NCI-H1436 (cell line): ENCODE results near the gene FBXL4.

ENCODE experiments used
- DNase-seq: peaks from one replicate; lab custom pipeline; 2025; lab: John Stamatoyannopoulos, UW

Gene FBXL4

DNA sequence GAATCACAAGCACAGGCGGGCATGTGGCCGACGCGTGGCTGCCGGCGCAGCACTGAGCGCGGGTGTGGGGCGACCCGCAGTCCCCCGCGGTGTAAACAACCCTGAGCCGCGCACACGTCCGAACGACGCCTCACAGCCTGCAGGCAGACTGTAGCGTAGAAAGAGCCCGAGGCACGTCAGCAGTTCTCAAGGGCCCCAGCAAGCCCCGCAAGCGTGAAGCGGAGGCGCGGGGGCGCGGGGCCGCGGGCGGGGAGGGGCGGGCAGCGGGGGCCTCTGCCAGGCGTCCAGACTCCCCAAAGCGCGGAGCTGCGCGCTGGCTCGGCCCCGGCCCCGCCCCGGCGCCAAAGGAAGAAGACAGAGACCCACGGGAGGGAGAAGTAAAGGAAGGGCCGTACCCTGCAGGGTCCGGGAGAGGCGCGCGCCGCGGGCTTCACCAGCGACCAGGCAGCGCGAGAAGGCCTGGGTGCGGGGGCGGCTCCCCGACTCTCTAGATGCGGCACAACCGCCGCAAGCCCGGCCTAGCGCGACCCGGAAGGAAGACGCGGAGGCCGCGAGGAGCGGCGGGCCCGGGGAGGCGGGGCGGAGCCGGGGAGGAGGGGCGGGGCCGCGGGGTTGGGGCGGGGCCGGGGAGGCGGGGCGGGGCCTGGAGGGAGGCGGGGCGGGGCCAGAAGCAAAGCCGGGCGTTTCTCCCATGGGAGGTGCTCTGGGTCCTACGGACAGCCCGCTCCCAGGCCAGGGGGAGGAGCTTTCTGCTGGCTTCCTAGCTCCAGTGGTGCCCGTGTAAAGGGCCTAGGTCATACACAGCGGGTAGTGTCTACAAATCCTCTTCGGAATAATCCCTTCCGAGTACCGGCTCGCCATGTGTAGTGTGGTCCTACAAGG, at the start of gene FBXL4:
Gene FBXL4, minus strand, starts transcription at position 536 of the 882 bp plus-strand sequence. CDS start 20,958 bp downstream, outside the sequence.
- DNase-seq: peak; percentile 69

DNA sequence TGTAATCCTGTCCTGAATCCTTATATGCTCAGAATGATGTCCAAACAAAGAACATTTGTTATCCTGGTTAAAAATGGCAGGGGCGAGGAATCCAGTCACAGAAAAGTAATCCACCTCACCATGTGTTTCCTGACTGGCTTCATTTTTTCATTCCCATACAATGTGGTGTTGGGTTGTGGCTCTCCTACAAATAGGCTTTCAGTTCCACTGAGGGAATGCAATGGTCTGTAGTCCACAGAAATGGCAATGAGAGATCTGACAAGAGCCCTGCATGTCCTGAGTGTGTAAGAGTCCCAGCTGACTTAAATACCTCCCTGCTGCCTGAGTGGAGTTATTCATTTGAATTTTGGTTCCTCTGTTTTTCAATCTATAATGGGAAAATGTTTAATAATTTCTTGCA, 47.4 kb upstream of the FBXL4 start:
- DNase-seq: no peak

DNA sequence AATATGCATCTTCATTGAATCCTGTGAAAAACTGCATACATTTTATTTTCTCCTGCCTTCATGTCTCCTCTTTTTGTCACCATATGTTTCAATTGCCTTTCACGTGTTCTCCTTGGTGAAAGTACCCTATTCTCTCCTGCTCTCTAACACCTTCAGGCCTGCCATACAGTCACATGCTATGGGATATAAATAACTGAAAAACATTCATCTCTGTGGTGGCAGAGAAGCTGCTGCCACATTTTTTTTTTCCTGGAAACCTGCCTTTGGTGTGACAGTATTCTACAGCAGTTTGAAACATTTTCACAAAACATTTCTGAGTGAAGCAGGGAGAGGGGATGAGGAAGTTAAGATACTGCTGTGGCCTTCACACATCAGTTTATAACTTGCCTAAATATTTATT, 44.8 kb upstream of the FBXL4 start:
- DNase-seq: no peak

DNA sequence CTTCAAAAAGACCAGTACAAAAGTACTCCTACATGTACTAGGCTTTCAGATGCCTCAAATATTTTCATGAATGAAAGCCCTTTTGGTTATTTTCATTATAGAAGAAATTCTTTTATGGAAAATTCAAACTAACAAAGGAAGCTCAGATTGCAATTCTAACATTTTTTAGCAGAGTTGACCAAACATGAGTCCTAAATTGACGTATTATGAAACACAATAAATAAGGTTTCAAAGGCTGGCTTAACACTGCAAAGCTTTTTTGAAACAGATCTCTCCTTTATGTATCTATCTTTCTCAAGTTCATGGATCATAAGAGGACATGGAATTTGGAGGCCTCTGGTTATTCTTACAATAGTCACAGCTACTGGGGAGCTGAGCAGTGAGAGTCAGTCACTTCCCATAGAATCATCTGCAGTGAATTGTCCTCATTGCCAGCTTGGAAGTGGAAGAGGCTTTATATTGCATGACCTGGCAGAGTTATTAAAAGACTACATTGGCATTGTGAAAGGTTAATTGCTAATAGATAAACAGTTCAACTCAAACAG, 38.4 kb upstream of the FBXL4 start:
- DNase-seq: no peak

DNA sequence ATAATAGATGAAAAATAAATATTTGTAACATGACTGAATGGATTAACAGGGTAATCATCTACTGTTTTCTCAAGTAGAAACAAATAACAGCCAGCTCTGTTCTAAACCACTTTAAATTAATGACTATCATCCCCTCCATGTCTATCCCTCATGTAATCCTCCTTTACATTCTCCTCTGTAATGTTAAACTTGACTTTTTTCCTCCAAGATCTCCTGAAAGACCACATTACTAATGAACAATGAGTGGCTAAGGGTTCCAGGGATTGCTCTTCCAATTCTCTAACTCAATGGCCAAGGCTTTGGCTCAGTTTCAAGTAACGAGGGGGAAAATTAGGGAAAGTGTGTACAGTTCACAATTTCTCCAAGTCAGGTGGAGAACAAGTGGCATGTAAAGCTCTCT, 37.6 kb upstream of the FBXL4 start:
- DNase-seq: no peak

DNA sequence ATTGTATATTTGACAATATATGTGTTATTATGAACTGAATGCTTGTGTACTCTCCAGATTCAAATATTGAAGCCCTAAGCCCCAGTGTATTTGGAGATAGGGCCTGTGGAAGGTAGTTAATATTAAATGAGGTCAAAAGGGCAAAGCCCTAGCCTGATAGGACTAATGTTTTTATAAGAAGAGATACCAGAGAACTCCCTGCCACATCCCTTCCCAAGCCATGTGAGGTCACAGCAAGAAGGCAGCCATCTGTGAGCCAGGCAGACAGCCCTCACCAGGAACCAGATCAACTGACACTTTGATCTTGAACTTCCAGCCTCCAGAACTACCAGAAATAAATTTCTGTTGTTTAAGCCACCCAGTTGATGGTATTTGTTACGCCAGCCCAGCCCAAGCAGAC, 36.4 kb upstream of the FBXL4 start:
- DNase-seq: no peak

DNA sequence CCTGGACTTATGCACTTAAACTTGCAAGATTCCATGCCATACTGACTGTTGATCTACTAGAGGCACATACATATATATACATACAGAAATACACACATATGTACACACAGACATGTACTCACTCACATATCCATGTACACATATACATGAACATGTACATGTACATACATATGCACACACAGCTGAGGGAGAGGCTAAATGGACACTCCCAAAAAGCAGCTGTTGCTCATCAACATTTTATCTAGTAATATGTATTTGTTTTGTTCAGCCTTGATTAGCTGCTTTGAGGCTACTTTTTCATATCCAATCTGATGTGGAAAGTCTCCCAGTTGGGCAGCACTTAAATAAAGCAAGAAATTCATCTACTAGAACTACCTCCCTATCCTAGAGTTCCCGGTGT, 33.7 kb upstream of the FBXL4 start:
- no peak for DNase-seq

DNA sequence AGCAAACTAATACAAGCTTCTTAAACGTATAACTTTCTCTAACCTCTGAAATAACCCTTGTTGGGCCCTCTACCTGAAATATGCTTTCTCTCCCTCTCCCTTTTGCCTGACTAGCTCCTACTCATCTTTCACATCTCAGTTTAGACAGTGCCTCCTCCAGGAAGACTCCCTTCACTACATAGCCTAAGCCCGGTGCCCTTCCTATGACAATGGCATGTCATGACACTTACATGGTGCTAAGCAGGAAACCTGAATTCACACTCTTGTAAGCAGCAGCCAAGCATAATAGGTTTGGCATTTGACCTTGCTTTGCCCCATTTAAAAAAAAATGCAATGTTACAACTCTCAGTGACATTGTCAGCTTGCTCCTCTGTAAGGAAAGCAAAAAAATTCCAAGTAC, 33.1 kb upstream of the FBXL4 start:
- DNase-seq: no peak

DNA sequence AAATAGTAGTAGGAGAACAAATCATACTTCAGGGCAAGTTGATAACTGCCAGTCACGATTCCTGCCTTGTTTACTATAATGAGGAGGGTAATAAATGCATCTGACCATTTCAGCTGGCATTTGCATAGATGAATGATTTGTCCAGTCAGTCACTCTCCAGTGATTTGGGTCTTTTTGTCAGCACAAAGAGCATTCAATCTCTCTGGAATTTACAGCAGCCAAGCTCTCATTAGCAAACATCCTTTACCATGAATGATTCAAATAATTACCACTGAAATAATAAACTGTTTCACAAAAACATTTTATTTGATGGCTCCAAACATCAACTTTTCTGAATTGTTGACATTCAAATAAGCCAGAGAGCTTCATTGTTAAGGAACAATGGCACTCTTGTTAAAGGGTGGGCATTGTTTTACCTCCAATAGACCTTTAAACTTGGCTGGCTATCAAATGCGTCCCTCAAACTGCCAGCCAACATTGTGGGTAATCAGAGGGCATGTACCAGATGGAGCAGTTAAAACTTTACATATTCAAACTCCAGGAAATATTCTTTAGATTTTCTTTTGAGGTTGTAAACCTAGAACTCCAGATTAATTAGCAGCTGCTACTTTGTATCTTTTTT, 30.0 kb upstream of the FBXL4 start:
- no peak for DNase-seq

DNA sequence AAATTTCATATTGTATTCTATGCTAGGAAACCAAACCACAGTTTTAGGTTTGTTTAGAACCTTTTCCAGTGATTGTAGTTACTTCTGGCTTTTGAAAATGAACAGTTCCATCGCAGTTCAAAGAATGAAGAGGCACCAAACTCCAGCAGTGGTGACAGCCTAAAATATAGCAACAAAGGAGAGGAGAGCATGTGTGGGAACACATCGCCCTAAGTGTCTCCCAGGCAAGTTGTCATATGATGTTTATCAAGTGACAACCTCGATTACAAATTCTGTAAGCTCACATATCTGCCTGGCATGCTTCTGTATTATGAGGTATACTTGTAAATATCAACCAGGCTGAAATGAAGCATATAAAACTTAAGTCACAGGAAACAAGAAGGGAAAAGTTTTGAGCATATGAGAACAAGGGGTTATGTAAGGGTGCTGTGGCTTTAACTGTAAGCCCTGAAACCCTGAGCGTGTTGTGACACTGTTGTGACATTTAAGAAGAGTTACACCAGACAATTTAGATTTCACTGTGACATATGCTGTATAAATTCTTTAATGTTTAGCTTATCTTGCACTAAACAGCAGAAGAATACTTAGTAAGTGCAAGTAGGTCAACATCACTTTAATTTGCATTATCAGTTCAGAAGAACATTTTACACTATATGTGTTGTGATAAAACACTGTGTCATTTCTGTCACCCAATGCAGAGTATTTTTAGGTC, 29.1 kb upstream of the FBXL4 start:
- no peak for DNase-seq

DNA sequence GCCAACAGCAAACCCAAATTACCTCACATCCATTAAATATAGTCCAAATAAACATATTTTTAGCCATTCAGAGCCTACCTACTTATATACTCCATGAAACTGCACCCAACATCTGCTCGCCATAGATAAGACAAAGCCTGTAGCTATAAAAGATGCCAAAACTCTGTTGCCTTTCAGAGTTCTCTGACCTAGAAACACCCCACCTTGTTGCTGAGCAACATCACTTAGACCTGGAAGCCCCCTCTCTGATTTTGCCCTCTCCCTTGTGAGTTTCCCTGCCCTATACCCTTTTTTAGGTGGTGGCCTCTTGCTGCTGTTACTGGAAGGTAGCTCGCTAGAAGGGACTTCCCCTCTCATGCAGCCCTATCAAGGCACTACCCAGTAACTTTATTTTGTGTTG, 27.7 kb upstream of the FBXL4 start:
- DNase-seq: no peak

DNA sequence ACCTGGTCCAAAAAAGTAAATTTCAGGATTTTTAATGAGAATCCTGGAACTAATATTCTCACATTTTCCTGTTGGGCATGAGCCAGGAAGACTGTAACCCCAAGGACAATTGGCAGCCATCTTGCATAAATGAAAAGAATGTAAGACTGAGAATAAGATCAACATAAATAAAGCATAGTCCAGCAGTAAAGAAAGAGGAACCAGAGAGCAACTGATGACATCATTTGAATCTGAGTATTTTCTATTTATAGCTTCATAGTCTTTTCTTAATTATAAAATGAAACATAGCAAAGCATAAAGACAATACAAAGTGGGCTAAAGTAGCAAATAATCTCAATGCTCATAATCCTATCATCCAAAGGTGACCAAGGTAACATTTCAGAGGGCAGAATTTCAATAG, 26.6 kb upstream of the FBXL4 start:
- DNase-seq: no peak

DNA sequence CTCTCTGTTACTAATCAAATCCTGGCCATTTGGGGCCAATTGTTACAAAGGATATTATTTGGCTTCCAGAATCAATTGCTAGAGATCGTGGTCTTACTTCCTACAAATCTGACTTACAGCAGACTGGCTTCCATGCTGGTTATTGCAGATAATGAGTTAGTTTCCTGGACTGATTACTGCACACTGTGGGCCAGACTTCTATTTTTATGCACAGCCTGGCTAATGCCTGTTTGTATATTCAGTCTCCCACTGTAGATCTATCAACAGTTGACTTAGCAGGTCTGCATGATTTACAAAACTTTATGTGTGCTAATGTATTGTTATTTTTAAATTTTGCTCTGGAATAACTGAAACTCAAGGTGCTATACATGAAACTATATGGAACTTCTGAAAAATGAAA, 25.8 kb upstream of the FBXL4 start:
- DNase-seq: no peak

DNA sequence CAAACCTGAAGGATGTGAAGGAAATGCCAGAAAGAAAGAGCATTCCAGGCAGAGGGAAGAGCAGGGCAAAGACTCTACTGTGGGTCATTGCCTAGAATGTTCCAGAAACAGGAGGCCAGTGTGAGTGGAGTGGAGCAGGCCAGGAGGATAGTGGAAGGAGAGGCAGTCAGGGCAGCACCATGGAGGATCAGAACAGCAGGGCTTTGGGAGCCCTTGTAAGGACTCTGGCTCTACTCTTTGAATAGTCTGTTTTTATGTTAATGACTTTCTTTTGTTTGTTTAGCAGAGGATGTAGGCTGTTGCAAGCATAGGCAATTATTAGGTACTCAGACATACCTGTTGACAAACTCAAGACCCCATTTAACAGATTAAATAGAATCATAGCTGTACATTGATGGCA, 23.6 kb upstream of the FBXL4 start:
- DNase-seq: peak; percentile 20

DNA sequence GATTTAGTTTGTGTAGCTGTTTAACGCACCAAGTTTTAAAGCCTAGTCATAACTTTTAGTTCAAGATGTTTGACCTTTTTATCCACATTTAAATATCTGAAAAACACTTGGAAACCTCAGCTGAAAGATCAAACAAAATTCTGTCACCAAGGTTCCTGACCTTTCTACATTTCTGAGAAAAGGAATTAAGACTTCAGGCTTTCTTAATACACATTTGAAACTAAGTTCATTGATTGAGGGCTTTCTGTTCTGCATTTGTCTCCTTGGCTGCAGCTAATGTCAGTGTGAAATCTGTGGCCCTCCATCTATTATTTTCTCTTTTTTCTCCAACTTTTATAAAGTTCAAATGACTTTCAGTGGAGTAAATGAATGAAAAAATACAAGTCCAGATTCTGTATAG, 22.7 kb upstream of the FBXL4 start:
- DNase-seq: no peak

DNA sequence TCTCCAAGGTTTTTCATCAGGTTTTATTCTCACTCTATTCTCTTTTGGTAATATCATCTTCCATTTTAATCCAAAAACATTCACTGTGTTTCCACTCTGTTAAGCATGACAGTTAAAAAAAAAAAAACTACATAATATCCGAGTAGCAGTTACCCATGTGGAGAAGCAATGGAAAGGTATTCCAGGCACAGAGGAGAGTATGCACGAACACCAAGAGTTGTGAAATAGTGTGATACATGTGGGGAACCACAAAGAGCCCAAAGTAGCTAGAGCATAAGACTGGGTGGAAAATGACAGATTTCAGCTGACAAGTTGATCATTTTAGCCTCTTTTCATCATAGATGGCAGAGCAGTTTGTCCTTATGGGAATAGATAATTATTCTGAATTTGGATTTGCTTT, 19.9 kb upstream of the FBXL4 start:
- no peak for DNase-seq

DNA sequence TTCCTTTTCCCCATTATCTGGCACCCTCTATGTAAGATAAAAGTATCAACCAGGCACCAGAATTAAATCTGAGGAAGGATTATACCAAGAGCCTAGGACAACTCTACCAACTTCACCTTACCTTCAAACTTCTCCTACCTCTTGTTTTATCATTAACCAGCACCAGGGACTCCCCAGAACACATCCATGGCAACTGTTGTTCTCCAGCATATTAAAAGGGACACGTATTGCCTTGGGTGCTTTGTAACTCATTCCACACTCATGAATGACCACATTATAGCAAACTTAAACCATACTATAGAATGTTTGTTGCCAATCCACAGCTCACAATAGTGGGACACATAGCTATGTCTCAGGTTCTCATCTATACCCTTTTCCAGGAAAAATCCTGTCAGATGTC, 11.9 kb upstream of the FBXL4 start:
- DNase-seq: no peak

DNA sequence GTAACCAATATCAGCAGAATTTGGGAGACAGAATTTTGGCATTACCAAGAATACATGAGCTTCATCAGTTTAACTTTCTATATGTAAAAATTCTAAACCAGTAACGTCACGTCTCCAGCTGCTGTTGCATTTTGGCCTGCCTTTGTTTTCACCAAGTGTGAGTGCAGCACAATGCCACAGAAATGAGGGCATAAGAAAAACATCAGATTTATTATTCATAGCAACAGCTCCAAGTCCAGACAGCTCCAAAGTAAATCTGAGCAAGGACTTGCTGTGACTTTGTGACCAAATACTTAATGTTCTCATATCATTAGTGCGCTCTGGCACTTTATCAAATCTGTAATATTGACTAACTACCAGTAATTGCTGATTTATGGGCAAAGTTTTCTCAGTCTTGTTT, 11.0 kb upstream of the FBXL4 start:
- no peak for DNase-seq

DNA sequence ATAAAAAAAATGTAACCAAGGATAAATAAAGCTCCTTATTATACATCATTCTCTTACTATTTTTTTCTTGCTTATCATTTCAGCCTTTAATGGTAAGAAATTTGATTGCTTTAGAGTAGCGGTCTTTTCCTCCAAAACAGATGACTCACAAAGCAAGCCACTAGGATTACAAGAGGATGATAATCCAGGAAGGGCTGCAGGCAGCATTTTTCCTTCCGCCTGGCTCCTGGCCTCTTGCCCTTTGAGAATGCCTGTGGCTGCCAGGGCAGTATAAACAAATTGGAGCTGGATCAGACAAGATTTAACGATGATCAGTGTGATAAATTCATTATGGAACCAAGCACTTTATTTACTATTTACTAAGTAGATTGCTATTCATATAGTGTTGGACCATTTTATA, 9.7 kb upstream of the FBXL4 start:
- no peak for DNase-seq

DNA sequence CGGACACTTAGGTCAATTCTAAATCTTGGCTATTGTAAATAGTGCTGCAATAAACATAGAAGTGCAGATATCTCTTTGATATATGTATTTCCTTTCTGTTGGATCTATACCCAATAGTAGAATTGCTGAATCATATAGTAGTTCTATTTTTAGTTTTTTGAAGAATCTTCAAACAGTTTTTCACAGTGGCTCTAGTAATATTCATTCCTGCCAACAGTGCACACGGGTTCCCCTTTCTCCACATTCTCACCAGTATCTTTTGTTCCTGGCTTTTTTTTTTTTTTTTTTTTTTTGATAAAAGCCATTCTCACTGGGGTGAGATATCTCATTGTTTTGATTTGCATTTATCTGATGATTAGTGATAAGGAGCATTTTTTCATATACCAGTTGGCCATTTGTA, 1.8 kb upstream of the FBXL4 start:
- DNase-seq: no peak

DNA sequence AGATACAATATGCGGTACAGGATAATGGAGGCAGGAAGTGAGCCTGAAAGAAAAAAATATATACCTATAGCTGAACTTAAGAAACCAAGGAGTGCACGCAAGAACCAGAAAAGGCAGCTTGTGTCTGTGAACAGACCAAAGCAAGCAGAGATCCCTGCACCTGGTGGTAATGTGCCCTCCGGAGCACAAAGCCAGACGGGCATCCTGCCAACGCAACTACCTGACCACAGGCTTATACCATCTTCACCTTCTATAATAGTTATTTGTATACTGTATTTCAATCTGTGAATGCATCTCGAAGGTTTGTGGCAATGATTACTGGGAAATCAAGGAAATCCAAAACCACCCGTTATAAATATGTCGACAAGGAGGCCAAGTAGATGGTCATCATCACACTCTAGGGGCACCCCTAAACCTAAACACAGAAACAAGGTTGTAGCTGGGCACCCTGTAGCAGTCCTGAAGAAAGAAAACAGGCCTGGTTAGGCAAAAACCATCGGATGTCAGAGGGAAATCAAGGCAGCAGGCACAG, 801 bp downstream of the FBXL4 start:
- DNase-seq: peak; percentile 20

DNA sequence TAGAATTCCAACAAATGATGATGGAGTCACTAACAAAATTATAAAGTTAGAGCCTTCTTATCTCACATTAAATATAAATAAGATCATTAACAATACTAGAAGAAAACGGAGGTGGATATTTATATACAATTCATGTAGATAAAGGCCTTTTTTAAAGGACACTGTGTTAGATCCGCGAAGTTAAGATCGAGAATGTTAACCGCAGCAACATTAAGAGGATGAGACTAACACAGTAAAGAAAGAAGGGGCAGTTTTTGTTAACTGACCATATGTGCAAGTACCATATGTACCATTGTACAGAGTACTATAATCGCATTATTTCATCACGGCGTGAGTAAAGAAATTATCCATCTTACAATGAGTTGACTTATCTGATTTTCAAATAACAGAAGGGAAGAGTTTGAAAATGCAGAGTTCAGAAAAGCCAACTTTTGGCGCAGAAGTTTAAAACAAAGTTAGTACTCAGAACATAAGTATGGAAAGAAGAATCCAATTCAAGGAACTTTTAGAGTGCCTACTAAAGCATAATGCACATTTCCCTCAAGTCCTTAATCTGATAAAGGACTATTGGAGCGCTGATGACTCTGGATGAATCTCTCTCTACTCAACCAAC, 1.4 kb downstream of the FBXL4 start:
- no peak for DNase-seq
